ENCODE results near the gene RANBP10. TPM values are rescaled to one million over a fixed set of nuclear protein-coding genes. Genes with fewer than 3 reads are reported as not detected.

Gene RANBP10
- total RNA-seq, 6 donors from 2014 or later = 6.5 to 50.3 (median 17.0) TPM

DNA sequence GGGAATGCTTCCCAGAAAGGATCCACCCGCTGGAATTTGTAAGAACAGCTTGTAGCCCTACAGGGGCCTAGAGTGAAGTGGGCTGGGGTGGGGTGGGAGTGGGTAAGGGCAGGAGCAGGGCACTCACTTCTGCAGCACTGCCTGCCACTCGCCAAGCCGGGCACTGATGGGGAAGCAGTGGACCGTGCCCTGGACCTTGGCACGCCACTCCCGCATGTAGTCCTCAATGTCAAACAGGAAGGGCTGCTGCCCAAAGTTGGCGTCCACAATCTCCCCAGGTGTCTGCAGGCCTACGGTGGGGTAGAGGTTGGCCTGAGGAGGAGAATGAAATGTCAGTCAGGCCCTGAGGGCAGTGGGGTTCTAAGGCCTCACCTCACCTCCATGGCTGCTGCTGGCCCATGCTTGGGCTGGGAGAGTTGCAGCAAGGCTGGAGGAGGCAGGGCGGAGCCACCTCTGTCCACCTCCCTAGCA, 71.6 kb downstream of the RANBP10 start:
- H3K4me3 ChIP-seq = no peak overlapping the region
- no peaks in the 10 kb centered on the region for H3K27me3 ChIP-seq
- TF ChIP-seq POLR2A (IDR thresholded peaks at IDR 0.05) (no peak), POLR2AphosphoS5 (IDR thresholded peaks at IDR 0.05) (no peak), EP300 (IDR thresholded peaks at IDR 0.05) (no peak)
- TF ChIP-seq, protein P1, sequence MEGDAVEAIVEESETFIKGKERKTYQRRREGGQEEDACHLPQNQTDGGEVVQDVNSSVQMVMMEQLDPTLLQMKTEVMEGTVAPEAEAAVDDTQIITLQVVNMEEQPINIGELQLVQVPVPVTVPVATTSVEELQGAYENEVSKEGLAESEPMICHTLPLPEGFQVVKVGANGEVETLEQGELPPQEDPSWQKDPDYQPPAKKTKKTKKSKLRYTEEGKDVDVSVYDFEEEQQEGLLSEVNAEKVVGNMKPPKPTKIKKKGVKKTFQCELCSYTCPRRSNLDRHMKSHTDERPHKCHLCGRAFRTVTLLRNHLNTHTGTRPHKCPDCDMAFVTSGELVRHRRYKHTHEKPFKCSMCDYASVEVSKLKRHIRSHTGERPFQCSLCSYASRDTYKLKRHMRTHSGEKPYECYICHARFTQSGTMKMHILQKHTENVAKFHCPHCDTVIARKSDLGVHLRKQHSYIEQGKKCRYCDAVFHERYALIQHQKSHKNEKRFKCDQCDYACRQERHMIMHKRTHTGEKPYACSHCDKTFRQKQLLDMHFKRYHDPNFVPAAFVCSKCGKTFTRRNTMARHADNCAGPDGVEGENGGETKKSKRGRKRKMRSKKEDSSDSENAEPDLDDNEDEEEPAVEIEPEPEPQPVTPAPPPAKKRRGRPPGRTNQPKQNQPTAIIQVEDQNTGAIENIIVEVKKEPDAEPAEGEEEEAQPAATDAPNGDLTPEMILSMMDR (IDR thresholded peaks at IDR 0.05) = no peak
- H3K36me3 ChIP-seq = peaks cover 1 to 56% (median 36%) of the 10 kb centered on the region in 4 donors
- WGBS, 2 donors = 89 to 92% methylated on average over 8 to 9 of the region's 9 CpGs
- DNase-seq = no peak
- no peak for ATAC-seq (ENCODE audit: low FRiP score in 2 of 2)
- H3K4me1 ChIP-seq = no peaks in the 10 kb centered on the region
- H3K9me3 ChIP-seq = no peaks in the 10 kb centered on the region
- no peak overlapping the region for H3K27ac ChIP-seq

DNA sequence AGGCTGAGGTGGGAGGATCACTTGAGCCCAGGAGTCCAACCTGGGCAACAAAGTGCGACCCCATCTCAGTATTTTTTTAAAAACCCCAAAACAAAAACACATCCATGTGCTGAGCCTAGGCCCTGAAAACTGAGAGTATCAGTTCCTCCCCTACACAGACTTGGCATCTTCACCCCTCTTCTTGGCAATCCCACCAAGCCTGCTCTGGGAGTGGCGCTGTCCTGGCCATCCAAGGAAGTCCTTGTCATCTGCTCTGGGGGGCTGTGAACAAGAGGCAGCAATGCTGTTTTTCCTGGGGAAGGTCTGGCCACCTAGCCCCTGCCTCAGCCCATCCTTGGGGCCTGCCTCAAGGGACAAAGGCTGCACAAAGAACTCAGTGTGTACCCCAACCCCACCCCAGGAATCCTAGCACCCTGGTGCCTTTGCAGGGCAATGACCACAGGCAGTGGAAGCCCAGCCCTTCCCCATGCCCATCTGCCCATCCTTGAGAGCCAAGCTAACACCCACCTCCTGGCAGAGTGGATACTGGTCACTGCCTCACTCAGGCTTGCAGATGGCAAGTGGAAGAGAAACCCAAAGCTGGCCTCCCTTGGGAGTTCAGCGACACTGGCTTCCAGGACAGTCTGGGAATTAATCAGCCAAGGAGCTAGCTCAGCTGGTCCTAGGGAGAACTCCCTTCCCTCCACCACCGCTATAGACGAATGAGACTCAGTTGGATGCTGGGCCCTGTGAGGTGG, 72.5 kb downstream of the RANBP10 start:
- no peak overlapping the region for H3K4me3 ChIP-seq
- peaks cover 10 to 58% (median 44%) of the 10 kb centered on the region in 4 donors for H3K36me3 ChIP-seq
- TF ChIP-seq, protein P1 (IDR thresholded peaks at IDR 0.05) = no peak
- H3K4me1 ChIP-seq = no peaks in the 10 kb centered on the region
- no peak overlapping the region for H3K27ac ChIP-seq
- WGBS, 2 donors = 95 to 96% methylated on average over 4 to 5 of the region's 5 CpGs
- no peaks in the 10 kb centered on the region for H3K9me3 ChIP-seq
- ATAC-seq (ENCODE audit: low FRiP score in 2 of 2) (no peak), DNase-seq (no peak)
- no peaks in the 10 kb centered on the region for H3K27me3 ChIP-seq

DNA sequence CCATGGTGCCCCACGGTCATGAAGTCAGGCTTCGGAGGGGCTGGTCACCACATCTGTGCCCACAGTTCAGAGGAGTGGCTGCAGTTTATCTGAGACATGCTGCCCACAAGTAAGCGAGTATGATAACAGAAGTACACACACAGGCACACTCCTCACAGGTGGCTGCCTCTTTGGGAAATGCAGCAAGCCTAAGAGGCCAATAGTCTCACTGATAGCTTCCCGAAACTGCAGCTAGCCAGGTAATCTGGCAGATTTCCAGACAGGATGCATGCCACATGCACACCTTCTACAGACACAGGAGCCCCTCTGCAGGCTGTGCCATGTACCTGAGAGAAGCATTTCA, 74.6 kb downstream of the RANBP10 start:
- Histone ChIP-seq H3K4me1 (no peaks in the 10 kb centered on the region), H3K27me3 (no peaks in the 10 kb centered on the region), H3K4me3 (no peak overlapping the region), H3K36me3 (peaks cover 18 to 70% (median 63%) of the 10 kb centered on the region in 4 donors), H3K27ac (no peak overlapping the region), H3K9me3 (no peaks in the 10 kb centered on the region)
- 86 to 92% methylated on average over 4 of the region's 4 CpGs for WGBS, 2 donors
- no peak for DNase-seq
- TF ChIP-seq POLR2A (IDR thresholded peaks at IDR 0.05) = no peak
- TF ChIP-seq, protein P1 (IDR thresholded peaks at IDR 0.05) = no peak
- no peak for TF ChIP-seq EP300 (IDR thresholded peaks at IDR 0.05)
- ATAC-seq (ENCODE audit: low FRiP score in 2 of 2) = no peak

DNA sequence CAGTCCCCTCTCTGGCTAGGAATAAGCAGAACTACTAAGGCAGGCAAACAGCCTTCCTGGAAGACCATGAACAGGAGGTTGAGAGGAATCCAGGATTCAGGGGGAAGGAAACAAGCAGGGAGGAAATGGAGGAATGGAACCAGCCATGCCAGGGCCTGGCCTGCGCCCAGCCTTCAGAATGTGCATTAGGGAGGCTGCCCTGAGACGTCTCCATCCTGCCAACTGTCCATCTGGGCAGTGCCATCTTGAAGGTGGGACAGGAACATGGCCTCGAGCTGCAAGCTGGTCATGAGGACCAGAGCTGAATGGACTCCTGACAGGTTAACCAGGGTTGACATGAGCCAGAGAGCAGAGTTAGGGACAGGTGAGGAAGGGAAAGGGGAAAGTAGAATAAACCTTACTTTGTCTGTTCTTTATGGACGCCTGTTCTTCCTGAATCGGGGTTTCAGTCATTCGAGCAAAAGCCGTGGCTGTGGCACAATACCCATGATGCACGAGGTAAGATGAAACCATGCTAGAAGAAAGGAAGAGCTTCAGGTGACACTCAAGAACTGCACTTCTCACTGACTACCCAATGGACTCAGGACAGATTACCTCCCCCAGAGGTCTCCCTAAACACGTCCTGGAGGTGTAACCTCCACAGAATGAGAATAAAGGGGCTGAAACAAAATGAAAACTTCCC, 75.1 kb downstream of the RANBP10 start:
- 86 to 89% methylated on average over 9 of the region's 9 CpGs for WGBS, 2 donors
- TF ChIP-seq EP300 (IDR thresholded peaks at IDR 0.05) (no peak), POLR2AphosphoS5 (IDR thresholded peaks at IDR 0.05) (no peak), POLR2A (IDR thresholded peaks at IDR 0.05) (no peak)
- TF ChIP-seq, protein P1 (IDR thresholded peaks at IDR 0.05) = no peak
- peaks cover 18 to 75% (median 68%) of the 10 kb centered on the region in 4 donors for H3K36me3 ChIP-seq
- no peak overlapping the region for H3K4me3 ChIP-seq
- H3K27ac ChIP-seq = no peak overlapping the region
- ATAC-seq (ENCODE audit: low FRiP score in 2 of 2) (no peak), DNase-seq (no peak)
- H3K9me3 ChIP-seq = no peaks in the 10 kb centered on the region
- no peaks in the 10 kb centered on the region for H3K4me1 ChIP-seq
- no peaks in the 10 kb centered on the region for H3K27me3 ChIP-seq
